ENCODE results near the gene THEMIS2. TPM values are rescaled to one million over a fixed set of nuclear protein-coding genes. Genes with fewer than 3 reads are reported as not detected.
"Not testable (repeated sequence)": the region's sequence is repeated elsewhere in the genome, so short reads cannot be mapped to it uniquely, and the experiment has no call there.

THEMIS2 gene
- total and polyA plus RNA-seq, 9 of the 15 experiments (the other 6 are each of a cell fraction or from before 2014, with no cell fraction given) = 2.3 to 12.7 (median 8.0) TPM

DNA sequence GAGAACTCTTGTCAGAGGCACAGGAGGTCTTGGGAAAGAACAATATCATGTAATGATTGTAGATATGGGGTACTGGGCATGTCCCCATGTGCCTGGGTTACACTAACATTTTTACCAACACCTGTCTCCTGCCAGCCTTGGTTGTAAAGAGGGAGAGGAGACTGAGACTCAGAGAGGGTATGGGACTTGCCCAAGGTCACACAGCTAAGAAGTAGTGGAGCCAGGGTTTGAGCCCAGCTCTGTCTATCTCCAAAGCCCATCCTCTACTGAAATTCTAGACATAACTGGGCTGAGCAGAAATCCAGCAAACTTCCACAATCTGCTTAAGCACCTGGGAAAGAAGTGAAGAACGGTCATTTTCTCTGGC, 2.6 kb upstream of the THEMIS2 start (continued):
- TF ChIP-seq RBFOX2 (IDR thresholded peaks at IDR 0.05; ENCODE audit: low read depth, low read length) (no peak), FIP1L1 (IDR thresholded peaks at IDR 0.05; ENCODE audit: low read depth, low read length, poor library complexity, severe bottlenecking) (no peak), PHF20 (IDR thresholded peaks at IDR 0.05; ENCODE audit: partially characterized antibody) (peak; percentile 34), NBN (IDR thresholded peaks at IDR 0.05; ENCODE audit: low read depth) (no peak), BCOR (IDR thresholded peaks at IDR 0.05) (peak; percentile 98)

DNA sequence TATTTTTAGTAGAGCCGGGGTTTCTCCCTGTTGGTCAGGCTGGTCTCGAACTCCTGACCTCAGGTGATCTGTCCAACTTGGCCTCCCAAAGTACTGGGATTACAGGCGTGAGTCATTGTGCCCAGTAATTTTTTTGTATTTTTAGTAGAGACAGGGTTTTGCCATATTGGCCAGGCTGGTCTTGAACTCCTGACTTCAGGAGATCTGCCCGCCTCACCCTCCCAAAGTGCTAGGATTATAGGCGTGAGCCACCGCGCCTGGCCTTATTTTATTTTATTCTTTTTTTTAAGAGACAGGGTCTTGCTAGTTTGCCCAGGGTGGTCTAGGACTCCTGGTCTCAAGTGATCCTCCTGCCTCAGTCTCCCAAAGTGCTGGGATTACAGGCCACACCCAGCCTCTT, 1.3 kb upstream of the THEMIS2 start:
- H3K9ac ChIP-seq (ENCODE audit: insufficient read depth in 1 of 2, low read depth in 2 of 2, low read length in 2 of 2); H2AFZ ChIP-seq (ENCODE audit: low read depth, low read length); H3K27ac ChIP-seq (ENCODE audit: extremely low read depth, low read depth, low read length); H3K27me3 ChIP-seq (ENCODE audit: control insufficient read depth in 2 of 2, insufficient read depth in 2 of 2, low read length in 2 of 2); FAIRE-seq; CTCF ChIA-PET (ENCODE audit: low intra/inter-chr PET ratio); ATAC-seq; H3K9me1 ChIP-seq (ENCODE audit: control insufficient read depth, insufficient read depth, low read length); DNase-seq (ENCODE audit: extremely low read depth in 1 of 4, low spot score in 3 of 4); H3K9me3 ChIP-seq (replicated peaks; ENCODE audit: control insufficient read depth, insufficient read depth, low read depth, low read length); H4K20me1 ChIP-seq (replicated peaks; ENCODE audit: control insufficient read depth, insufficient read depth, low read length); H3K36me3 ChIP-seq (ENCODE audit: control insufficient read depth, insufficient read depth, low read length); H3K79me2 ChIP-seq (ENCODE audit: control insufficient read depth, insufficient read depth, low read length); in situ Hi-C loops (cut with MboI); H3K4me2 ChIP-seq (ENCODE audit: insufficient read depth, low read length); BruUV-seq (replicated peaks); intact Hi-C loops (cut with micrococcal nuclease); H3K4me3 ChIP-seq: not testable (repeated sequence)
- TF ChIP-seq, protein P1, sequence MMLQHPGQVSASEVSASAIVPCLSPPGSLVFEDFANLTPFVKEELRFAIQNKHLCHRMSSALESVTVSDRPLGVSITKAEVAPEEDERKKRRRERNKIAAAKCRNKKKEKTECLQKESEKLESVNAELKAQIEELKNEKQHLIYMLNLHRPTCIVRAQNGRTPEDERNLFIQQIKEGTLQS (IDR thresholded peaks at IDR 0.05) = 0 out of 2 replicates have a peak, but pooled peaks have one; percentile 8
- TF ChIP-seq, protein P1 (CRISPR knock-in tag; conservative IDR thresholded peaks at IDR 0.05) = not testable (repeated sequence)
- 0 out of 2 replicates have a peak, but pooled peaks have one; percentile 5 for TF ChIP-seq ADNP (tag; IDR thresholded peaks at IDR 0.05)
- POLR2A ChIA-PET = interaction anchor here (0.6 kb wide), 1 partner anchor 67 kb away, joined by 4 read pairs; no protein-coding TSS in a partner anchor
- H3K4me1 ChIP-seq (replicated peaks in 1 of 2; ENCODE audit: control insufficient read depth in 2 of 2, insufficient read depth in 2 of 2, low read length in 2 of 2) = peaks cover 31 to 50% of the 10 kb centered on the region in 2 experiments
- 84% methylated on average over 7 of the region's 7 CpGs for WGBS (ENCODE audit: insufficient coverage, low coverage, missing lambda C conversion rate)
